ENCODE measurements around the gene IL15.

IL15 gene

DNA sequence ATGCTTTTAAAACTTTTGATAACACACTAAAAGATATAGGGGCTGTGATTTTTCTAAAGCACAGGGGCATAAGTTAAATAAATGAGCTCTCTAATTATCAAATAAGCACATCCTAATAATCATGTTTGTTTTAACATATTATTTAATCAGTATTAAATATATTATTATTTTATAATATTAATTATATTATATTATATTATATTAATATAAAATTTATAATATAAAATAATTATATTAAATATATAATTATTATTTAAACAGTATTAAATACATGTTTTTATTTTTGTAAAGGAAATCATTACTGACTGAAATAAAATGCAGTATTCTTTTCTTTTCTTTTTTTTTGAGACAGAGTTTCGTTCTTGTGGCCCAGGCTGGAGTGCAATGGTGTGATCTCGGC, 136.5 kb downstream of the IL15 start:
- no peak for DNase-seq (ENCODE audit: low read depth)

GRCh38 chr4:141782205-141782604, 145.8 kb downstream of the IL15 start:
- DNase-seq (ENCODE audit: low read depth): no peak
